ENCODE data around the gene TEKT5.
A peak's percentile ranks its signal among the peaks of the same experiment; 100 is the strongest.

TEKT5 gene

DNA sequence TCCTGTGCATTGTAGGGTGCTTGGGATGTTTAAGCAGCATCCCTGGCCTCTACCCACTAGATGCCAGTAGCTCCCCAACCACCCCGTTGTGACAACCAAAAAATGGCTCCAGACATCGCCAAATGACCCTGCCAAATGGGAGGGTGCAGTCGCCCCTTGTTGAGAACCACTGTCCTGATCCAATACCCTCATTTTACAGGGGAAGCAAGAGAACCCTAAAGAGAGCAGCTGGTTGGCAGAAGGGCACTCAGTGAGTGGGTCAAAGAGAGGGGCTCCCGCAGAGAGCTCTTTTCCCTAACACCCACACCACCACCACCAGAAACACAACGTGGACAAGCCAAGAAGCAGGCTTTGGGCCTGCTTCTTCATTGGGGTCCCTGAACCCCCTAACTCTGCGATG lies 18.4 kb downstream of the TEKT5 start:
- no peak for FAIRE-seq
- no peak for DNase-seq (ENCODE audit: insufficient read length, low spot score)
- TF ChIP-seq CTCF (IDR thresholded peaks at IDR 0.05; ENCODE audit: insufficient read depth, missing control alignments) = no peak

- no peak for FAIRE-seq
Measured at GRCh38 chr16:10675861-10676260, 18.9 kb downstream of the TEKT5 start.

DNA sequence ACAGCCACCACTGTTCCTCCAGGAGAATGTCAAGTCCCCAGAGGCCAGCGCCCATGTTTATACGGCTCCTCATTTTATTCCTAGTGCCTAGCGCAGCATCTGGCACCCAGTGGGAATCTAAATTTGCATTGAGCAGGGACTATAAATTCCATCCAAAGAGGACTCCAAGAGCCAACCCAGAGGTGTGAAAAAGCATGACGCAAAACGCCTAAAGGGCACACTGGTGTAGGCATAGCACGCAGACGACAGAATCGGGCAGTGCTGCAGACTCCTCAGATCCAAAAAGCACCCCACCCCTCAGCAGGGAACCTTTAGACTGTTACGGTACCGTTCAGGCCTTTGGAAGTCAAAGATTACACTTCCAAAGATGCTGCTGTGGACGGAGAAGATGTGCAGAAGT lies 19.5 kb downstream of the TEKT5 start:
- DNase-seq (ENCODE audit: insufficient read length, low spot score) (no peak), FAIRE-seq (no peak)
- TF ChIP-seq CTCF (IDR thresholded peaks at IDR 0.05; ENCODE audit: insufficient read depth, missing control alignments) = no peak

More at GRCh38 chr16:10675861-10676260, 18.9 kb downstream of the TEKT5 start:
- TF ChIP-seq CTCF (IDR thresholded peaks at IDR 0.05; ENCODE audit: insufficient read depth, missing control alignments) = no peak
- DNase-seq (ENCODE audit: insufficient read length, low spot score) = no peak

DNA sequence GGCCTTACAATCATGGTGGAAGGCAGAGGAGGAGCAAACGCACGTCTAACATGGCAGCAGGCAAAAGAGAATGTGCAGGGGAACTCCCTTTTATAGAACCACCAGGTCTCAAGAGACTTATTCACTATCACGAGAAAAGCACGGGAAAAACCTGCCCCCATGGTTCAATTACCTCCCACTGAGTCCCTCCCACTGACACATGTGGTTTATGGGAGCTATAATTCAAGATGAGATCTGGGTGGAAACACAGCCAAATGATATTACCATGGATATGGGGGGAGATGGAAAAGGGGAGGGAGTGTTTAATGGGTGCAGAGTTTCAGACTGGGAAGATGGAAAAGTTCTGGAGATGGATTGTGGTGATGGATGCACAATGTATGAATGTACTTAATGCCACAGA lies 23.0 kb downstream of the TEKT5 start:
- TF ChIP-seq CTCF (IDR thresholded peaks at IDR 0.05; ENCODE audit: insufficient read depth, missing control alignments) = no peak
- FAIRE-seq = no peak
- no peak for DNase-seq (ENCODE audit: insufficient read length, low spot score)

DNA sequence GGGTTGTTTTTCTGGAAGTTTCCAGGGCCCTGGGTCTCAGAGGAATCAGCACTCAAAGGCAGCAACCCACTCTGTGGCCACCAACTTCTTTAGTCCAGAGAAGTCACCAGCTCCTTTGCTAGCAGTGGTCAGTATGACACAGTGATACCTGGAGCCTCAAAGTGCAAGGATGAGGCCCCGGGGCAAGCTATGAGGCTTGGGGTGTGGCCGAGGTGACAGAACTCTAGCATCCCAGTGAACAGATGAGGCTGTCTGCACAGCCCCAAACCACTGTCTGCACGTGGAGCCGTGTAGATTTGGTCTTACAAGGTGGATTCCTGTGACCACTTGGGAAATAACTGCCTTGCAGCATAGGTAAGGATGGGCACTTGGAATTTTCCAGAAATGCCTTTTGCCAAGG lies 24.9 kb downstream of the TEKT5 start:
- DNase-seq (ENCODE audit: insufficient read length, low spot score) = no peak
- no peak for TF ChIP-seq CTCF (IDR thresholded peaks at IDR 0.05; ENCODE audit: insufficient read depth, missing control alignments)
- no peak for FAIRE-seq

GRCh38 chr16:10668322-10669045 lies 26.2 kb downstream of the TEKT5 start:
- DNase-seq (ENCODE audit: insufficient read length, low spot score) (peak; percentile 35), FAIRE-seq (no peak)
- TF ChIP-seq CTCF (IDR thresholded peaks at IDR 0.05; ENCODE audit: insufficient read depth, missing control alignments) = peak; percentile 59

DNA sequence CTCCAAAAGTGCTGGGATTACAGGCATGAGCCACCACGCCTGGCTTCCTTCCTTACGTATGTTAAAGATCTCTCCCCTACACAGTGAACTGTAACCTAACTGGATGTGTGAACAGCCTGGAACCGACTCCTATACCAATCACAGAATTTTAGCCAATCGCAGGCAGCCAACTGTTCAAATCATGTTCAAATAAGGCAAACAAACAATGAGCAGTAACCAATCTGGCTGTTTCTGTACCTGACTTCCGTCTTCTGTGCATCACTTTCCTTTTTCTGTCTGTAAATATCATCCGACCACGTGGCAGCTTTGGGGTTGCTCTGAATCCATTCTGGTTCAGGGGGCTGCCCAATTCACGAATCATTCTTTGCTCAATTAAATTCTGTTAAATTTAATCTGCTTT lies 27.5 kb downstream of the TEKT5 start:
- no peak for DNase-seq (ENCODE audit: insufficient read length, low spot score)
- TF ChIP-seq CTCF (IDR thresholded peaks at IDR 0.05; ENCODE audit: insufficient read depth, missing control alignments) = no peak
- FAIRE-seq = no peak

Data from D721Med (cell line).